Sigmoid colon (tissue), 4 donors: ENCODE data around the gene NEBL.

Source experiments
- EP300 ChIP-seq, 4 donors: sonication (generic); formaldehyde crosslinking; IDR thresholded peaks; one replicate each; pipeline ENCODE4 v1.6.1; 2017; ENCODE audit warnings: antibody characterized with exemption in 4 of 4
- POLR2A ChIP-seq, 2 donors: fragments of 450-650 bp; IDR thresholded peaks; one replicate each; pipeline ENCODE4 v1.6.1; 2016; ENCODE audit warnings: antibody characterized with exemption in 2 of 2, mild to moderate bottlenecking in 2 of 2, moderate library complexity in 2 of 2
- POLR2AphosphoS5 ChIP-seq, 4 donors: sonication (generic); formaldehyde crosslinking; IDR thresholded peaks; one replicate each; pipeline ENCODE4 v1.6.1; 2017; ENCODE audit warnings: antibody characterized with exemption in 4 of 4
- TF ChIP-seq, protein P1 (sequence below), 4 experiments: fragments of 450-650 bp in 3 of 4; fragments of 200-600 bp in 1 of 4; IDR thresholded peaks; one replicate each; pipeline ENCODE4 v1.5.1; 2016 to 2019; ENCODE audit warnings: antibody characterized with exemption in 4 of 4, mild to moderate bottlenecking in 3 of 4, moderate library complexity in 2 of 4

DNA sequence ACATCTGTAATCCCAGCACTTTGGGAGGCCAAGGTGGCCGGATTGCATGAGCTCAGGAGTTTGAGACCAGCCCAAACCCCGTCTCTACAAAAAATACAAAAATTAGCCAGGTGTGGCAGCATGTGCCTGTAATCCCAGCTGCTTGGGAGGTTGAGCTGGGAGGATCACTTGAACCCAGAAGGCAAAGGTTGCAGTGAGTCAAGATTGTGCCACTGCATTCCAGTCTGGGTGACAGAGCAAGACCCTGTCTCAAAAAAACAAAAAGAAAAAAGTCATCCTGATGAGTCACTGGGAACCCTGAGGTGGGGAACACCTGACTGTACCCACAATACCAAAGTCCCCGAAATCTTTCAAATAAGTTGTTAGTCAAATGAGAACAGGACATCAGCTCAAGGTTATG, 80.0 kb downstream of the NEBL start:
- TF ChIP-seq POLR2AphosphoS5 (IDR thresholded peaks at IDR 0.05) (no peak), POLR2A (IDR thresholded peaks at IDR 0.05) (no peak), EP300 (IDR thresholded peaks at IDR 0.05) (no peak)
- TF ChIP-seq, protein P1, sequence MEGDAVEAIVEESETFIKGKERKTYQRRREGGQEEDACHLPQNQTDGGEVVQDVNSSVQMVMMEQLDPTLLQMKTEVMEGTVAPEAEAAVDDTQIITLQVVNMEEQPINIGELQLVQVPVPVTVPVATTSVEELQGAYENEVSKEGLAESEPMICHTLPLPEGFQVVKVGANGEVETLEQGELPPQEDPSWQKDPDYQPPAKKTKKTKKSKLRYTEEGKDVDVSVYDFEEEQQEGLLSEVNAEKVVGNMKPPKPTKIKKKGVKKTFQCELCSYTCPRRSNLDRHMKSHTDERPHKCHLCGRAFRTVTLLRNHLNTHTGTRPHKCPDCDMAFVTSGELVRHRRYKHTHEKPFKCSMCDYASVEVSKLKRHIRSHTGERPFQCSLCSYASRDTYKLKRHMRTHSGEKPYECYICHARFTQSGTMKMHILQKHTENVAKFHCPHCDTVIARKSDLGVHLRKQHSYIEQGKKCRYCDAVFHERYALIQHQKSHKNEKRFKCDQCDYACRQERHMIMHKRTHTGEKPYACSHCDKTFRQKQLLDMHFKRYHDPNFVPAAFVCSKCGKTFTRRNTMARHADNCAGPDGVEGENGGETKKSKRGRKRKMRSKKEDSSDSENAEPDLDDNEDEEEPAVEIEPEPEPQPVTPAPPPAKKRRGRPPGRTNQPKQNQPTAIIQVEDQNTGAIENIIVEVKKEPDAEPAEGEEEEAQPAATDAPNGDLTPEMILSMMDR (IDR thresholded peaks at IDR 0.05): no peak
